ENCODE results near the gene RPF1. TPM values are rescaled to one million over a fixed set of nuclear protein-coding genes. Genes with fewer than 3 reads are reported as not detected.
"Not testable (repeated sequence)": the region's sequence is repeated elsewhere in the genome, so short reads cannot be mapped to it uniquely, and the experiment has no call there.

RPF1 gene
- total RNA-seq, 4 donors from 2014 or later = 35.9 to 61.9 (median 52.4) TPM

DNA sequence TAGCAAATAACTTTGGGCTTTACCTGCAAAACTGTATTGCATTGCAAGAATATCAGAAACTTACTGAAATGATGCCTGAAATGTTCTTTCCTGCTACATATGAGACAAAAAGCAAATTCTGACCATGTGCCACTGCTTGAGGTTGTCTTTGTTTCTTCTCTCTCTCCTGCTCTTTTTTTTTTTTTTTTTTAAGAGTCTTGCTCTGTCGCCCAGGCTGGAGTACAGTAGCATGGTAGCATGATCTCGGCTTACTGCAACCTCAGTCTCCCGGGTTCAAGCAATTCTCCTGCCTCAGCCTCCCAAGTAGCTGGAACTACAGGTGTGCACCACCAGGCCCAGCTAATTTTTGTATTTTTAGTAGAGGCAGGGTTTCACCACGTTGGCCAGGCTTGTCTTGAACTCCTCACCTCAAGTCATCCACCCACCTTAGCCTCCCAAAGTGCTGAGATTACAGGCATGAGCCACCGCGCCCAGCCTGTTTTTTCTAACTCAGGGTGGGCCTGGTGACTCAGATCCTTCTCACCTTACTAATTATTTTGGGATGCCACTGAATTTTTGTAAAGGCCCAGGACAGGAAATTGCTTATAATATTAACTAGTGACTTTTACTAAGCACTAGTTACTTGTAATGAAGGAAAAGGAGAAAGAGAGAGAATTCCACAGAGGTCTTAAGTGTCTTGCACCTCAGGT lies 44.8 kb upstream of the RPF1 start:
- Histone ChIP-seq H3K27me3 (no peaks in the 10 kb centered on the region), H3K9me3 (no peaks in the 10 kb centered on the region), H3K4me1 (peaks cover 0 to 5% of the 10 kb centered on the region in 2 donors), H3K36me3 (no peaks in the 10 kb centered on the region), H3K4me3 (no peak overlapping the region), H3K27ac (no peak overlapping the region)
- intact Hi-C loops (cut with DNase I; ENCODE audit: low total_unique reads) = loop anchor here (5.0 kb wide), 4 partner anchors 182 to 502 kb away; no protein-coding TSS in a partner anchor
- in situ Hi-C loops (cut with MboI; ENCODE audit: low sequenced_read_pairs in 4 of 4) = loop anchor here (5.0 to 25.0 kb wide), 7 partner anchors 139 to 522 kb away; partner anchors contain the start of gene PRKACB (in 1 of the 4)
- ATAC-seq (no peak), DNase-seq (no peak)
- no peak for TF ChIP-seq POLR2A (IDR thresholded peaks at IDR 0.05)
- TF ChIP-seq, protein P1, sequence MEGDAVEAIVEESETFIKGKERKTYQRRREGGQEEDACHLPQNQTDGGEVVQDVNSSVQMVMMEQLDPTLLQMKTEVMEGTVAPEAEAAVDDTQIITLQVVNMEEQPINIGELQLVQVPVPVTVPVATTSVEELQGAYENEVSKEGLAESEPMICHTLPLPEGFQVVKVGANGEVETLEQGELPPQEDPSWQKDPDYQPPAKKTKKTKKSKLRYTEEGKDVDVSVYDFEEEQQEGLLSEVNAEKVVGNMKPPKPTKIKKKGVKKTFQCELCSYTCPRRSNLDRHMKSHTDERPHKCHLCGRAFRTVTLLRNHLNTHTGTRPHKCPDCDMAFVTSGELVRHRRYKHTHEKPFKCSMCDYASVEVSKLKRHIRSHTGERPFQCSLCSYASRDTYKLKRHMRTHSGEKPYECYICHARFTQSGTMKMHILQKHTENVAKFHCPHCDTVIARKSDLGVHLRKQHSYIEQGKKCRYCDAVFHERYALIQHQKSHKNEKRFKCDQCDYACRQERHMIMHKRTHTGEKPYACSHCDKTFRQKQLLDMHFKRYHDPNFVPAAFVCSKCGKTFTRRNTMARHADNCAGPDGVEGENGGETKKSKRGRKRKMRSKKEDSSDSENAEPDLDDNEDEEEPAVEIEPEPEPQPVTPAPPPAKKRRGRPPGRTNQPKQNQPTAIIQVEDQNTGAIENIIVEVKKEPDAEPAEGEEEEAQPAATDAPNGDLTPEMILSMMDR (IDR thresholded peaks at IDR 0.05 in 4 of 5, conservative IDR thresholded peaks at IDR 0.05 in 1 of 5) = no peak

DNA sequence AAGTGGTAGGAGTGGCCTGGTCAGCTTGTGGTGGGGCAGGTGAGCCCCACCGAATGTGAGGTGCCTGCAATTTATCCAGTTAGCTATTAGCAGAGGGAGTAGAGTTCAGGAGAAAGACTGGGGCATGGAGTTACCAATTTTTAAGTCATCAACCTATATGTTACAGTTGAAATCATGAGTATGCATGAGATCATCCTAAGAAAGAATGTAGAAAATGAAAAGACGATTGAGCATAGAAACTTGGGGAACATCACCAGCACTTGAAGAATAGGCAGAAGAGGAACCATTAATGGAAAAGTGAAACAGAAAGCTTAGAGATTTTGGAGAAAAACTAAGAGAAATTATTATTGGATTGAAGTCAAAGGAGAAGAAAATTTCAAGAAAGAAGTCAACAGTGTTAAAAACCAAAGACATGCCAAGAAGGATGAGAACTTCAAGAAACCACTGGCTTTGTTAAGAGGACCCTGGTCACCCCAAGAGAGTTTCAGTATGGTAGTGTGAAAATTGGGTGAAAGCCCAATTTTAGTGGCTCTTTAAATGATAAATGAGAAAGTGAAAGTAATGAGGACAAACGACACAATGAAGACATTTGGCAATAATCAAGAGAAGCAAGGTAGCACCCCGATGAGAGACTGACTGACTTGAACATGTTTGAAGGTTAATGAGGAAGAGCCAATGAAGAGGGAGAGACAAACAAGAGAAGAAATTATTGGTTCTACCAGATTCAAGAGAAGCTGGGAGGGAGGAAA lies 44.1 kb upstream of the RPF1 start:
- H3K36me3 ChIP-seq = no peaks in the 10 kb centered on the region
- intact Hi-C loops (cut with DNase I; ENCODE audit: low total_unique reads) (loop anchor here (5.0 kb wide), 5 partner anchors 183 to 503 kb away; no protein-coding TSS in a partner anchor), in situ Hi-C loops (cut with MboI; ENCODE audit: low sequenced_read_pairs in 4 of 4) (loop anchor here (5.0 to 25.0 kb wide), 7 partner anchors 140 to 523 kb away; partner anchors contain the start of gene PRKACB (in 1 of the 4))
- H3K9me3 ChIP-seq = no peaks in the 10 kb centered on the region
- no peak for TF ChIP-seq POLR2A (IDR thresholded peaks at IDR 0.05)
- TF ChIP-seq, protein P1 (IDR thresholded peaks at IDR 0.05 in 4 of 5, conservative IDR thresholded peaks at IDR 0.05 in 1 of 5) = no peak
- no peak overlapping the region for H3K4me3 ChIP-seq
- no peak for ATAC-seq
- H3K27me3 ChIP-seq = no peaks in the 10 kb centered on the region
- peaks cover 0 to 5% of the 10 kb centered on the region in 2 donors for H3K4me1 ChIP-seq
- no peak overlapping the region for H3K27ac ChIP-seq
- DNase-seq = no peak

DNA sequence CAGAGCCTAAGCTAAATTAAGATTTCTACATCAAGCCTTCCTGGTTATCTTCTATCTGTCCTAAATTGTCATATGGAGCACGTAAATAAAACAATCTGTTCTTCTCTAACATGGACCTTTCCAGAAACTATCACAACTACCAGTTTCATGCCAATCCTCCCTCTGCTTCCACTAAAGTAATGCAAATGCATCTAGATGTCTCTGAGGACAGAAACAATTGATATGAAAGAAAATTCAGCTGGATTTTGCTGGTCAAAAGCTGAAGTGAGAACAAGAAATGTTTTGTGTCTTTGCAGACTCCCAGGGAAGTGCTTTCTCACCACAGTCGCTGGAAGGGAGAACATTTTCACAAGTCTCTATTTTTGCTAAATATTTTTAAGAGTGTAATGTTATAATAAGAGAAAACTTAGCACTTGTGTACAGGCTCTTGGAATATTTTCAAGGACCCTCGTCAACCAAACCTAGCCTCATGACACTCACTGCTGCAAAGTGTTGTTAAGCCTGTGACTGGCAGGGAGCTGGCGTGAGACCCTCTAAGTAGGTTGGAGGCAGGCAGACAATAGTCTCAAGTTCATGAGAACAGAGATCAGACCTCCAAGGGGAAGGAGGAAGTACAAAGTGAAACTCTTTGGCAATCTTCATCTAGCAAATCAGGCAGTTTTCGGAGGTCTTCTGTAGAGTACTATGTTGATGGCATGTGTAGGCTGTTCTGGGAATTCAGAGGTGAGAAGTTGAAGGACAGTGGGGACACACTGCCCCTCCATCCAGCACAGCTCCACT lies 42.0 kb upstream of the RPF1 start:
- in situ Hi-C loops (cut with MboI; ENCODE audit: low sequenced_read_pairs in 4 of 4) = loop anchor here (10.0 to 25.0 kb wide), 6 partner anchors 142 to 525 kb away; partner anchors contain the start of gene PRKACB (in 1 of the 4)
- no peak overlapping the region for H3K27ac ChIP-seq

DNA sequence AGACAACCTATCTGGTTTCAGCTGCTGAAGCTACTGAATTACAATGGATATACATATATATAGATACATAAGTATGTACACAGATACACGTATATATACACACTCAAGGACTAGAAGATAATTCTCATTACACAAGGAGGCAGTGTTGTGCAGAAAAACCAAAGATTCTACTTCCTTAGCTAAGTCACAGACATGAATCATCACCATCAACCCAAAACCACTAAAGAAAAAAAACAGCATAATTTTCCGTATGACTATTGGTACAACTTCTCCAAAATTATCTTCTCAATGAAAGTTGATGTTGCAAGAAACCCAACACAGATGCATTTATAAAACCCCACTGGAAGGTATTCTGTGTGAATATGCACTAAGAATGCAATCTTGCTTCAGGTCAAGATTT lies 36.8 kb upstream of the RPF1 start:
- in situ Hi-C loops (cut with MboI; ENCODE audit: low sequenced_read_pairs in 4 of 4) = loop anchor here (25.0 kb wide), 3 partner anchors 320 to 530 kb away; no protein-coding TSS in a partner anchor
- TF ChIP-seq, protein P1 (IDR thresholded peaks at IDR 0.05 in 4 of 5, conservative IDR thresholded peaks at IDR 0.05 in 1 of 5) = peak; percentile 13 to 39 (median 25)
- no peak for TF ChIP-seq POLR2A (IDR thresholded peaks at IDR 0.05)

More for the DNA sequence above, 42.0 kb upstream of the RPF1 start:
- intact Hi-C loops (cut with DNase I; ENCODE audit: low total_unique reads) = loop anchor here (5.0 kb wide), 1 partner anchor 335 kb away; no protein-coding TSS in a partner anchor
- no peak for ATAC-seq
- no peak for DNase-seq
- TF ChIP-seq, protein P1 (IDR thresholded peaks at IDR 0.05 in 4 of 5, conservative IDR thresholded peaks at IDR 0.05 in 1 of 5) = no peak
- no peak for TF ChIP-seq POLR2A (IDR thresholded peaks at IDR 0.05)
- Histone ChIP-seq H3K4me1 (peaks cover 0 to 5% of the 10 kb centered on the region in 2 donors), H3K36me3 (no peaks in the 10 kb centered on the region), H3K27me3 (no peaks in the 10 kb centered on the region), H3K4me3 (no peak overlapping the region), H3K9me3 (no peaks in the 10 kb centered on the region)

DNA sequence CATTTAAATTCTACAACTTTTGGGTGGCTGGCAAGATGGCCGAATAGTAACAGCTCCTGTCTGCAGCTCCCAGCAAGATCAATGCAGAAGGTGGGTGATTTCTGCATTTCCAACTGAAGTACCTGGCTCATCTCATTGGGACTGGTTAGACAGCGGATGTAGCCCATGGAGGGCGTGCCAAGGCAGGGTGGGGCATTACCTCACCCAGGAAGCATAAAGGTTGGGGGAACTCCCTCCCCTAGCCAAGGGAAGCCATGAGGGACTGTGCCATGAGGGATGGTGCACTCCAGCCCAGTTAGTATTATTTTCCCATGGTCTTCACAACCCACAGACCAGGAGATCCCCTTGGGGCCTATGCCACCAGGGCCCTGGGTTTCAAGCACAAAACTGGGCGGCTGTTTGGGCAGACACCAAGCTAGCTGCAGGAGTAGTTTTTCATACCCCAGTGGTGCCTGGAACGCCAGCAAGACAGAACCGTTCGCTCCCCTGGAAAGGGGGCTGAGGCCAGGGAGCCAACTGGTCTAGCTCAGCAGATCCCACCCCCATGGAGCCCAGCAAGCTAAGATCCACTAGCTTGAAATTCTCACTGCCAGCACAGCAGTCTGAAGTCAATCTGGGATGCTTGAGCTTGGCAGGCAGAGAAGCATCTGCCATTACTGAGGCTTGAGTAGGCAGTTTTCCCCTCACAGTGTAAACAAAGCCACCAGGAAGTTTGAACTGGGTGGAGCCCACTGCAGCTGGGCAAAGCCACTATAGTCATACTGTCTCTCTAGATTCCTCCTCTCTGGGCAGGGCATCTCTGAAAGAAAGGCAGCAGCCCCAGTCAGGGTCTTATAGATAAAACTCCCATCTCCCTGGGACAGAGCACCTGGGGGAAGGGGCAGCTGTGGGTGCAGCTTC lies 36.1 kb upstream of the RPF1 start:
- in situ Hi-C loops (cut with MboI; ENCODE audit: low sequenced_read_pairs in 4 of 4) = loop anchor here (25.0 kb wide), 3 partner anchors 319 to 531 kb away; no protein-coding TSS in a partner anchor
- H3K9me3 ChIP-seq, H3K27ac ChIP-seq, H3K27me3 ChIP-seq, H3K36me3 ChIP-seq, ATAC-seq, H3K4me1 ChIP-seq, DNase-seq, H3K4me3 ChIP-seq: not testable (repeated sequence)
- intact Hi-C loops (cut with DNase I; ENCODE audit: low total_unique reads) = loop anchor here (1.0 kb wide), 1 partner anchor 177 kb away; no protein-coding TSS in a partner anchor

More for the DNA sequence above, 36.8 kb upstream of the RPF1 start:
- no peak for DNase-seq
- H3K27me3 ChIP-seq = no peaks in the 10 kb centered on the region
- H3K4me1 ChIP-seq = no peaks in the 10 kb centered on the region
- no peak overlapping the region for H3K4me3 ChIP-seq
- no peaks in the 10 kb centered on the region for H3K9me3 ChIP-seq
- H3K36me3 ChIP-seq = no peaks in the 10 kb centered on the region
- no peak overlapping the region for H3K27ac ChIP-seq
- ATAC-seq = peak; percentile 24 to 52
- intact Hi-C loops (cut with DNase I; ENCODE audit: low total_unique reads) = loop anchor here (1.0 kb wide), 1 partner anchor 178 kb away; no protein-coding TSS in a partner anchor

DNA sequence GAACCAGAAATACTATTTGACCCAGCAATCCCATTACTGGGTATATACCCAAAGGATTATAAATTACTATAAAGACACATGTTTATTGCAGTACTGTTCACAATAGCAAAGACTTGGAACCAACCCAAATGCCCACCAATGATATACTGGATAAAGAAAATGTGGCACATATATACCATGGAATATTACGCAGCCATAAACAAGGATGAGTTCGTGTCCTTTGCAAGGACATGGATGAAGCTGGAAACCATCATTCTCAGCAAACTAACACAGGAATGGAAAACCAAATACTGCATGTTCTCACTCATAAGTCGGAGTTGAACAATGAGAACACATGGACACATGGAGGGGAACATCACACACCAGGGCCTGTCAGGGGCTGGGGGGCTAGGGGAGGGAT lies 30.4 kb upstream of the RPF1 start:
- H3K27ac ChIP-seq; ATAC-seq; intact Hi-C loops (cut with DNase I; ENCODE audit: low total_unique reads); H3K36me3 ChIP-seq; H3K27me3 ChIP-seq; DNase-seq; H3K4me3 ChIP-seq; H3K9me3 ChIP-seq; H3K4me1 ChIP-seq: not testable (repeated sequence)
- in situ Hi-C loops (cut with MboI; ENCODE audit: low sequenced_read_pairs in 4 of 4) = loop anchor here (25.0 kb wide), 3 partner anchors 314 to 536 kb away; no protein-coding TSS in a partner anchor
